ENCODE results near the gene NIPBL.
"Not testable (repeated sequence)": the region's sequence is repeated elsewhere in the genome, so short reads cannot be mapped to it uniquely, and the experiment has no call there.

NIPBL gene

DNA sequence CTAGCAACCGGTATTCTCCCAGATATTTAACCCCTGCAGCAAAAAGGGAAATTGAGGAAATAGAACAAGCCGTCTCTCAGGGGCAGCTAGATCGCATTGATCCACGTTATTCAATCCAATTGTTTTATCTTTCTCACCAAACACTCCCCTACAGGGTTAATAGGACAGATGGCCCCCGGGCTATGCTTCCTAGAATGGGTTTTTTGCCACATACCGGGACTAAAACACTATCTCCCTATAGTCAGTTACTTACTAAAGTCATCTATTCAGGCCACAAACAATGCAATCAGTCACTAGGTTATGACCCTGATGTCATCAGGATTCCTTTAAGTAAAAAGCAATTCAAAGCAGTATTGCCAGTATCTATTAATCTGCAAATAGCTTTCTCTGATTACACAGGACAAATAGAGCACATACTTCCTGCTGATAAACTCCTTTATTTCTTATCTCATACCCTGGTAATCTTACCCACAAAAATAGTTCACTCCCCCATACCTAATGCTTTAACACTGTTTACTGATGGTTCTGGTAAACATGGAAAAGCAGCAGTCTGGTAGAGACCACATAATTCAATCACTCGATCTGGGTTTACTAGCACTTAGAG lies 213.7 kb downstream of the NIPBL start:
- no peak for DNase-seq (ENCODE audit: low read depth, low spot score)

DNA sequence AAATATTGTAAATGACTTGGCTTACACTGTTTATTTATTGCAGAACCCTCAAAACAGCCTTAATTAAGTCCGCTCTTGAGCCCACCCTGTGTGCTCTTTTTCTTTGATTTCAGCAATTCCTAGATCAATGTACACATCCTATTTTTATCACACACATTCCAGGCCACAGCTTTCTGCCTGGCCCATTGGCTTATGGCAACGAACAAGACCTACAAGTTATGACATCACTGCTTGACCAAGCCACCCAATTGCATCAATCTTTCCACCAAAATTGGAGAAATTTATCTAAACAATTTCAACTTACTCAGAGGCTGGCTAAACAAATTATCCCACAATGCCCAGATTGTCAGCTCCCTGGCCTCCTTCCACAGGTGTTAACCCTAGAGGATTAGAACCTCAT lies 214.2 kb downstream of the NIPBL start:
- DNase-seq (ENCODE audit: low read depth, low spot score) = no peak

DNA sequence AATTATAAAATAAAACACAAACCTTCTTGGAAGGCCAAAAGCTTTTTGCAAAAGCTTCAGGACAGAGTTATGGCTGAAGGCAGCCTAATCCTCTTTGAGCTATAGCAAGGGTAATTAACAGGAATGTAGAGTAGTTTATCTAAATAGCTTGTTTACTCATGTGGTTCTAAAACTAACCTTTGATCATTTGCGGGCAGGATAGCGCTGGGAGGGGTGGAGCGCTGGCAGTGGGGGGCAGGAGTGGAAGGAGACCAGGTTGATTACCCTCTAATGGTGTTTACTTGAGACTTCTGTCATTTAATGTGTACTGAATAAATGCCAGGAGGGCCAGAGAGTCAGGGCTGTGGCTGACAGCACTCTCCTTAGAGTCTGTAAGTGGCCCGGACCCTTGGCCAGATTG lies 217.2 kb downstream of the NIPBL start:
- DNase-seq (ENCODE audit: low read depth, low spot score) = not testable (repeated sequence)

DNA sequence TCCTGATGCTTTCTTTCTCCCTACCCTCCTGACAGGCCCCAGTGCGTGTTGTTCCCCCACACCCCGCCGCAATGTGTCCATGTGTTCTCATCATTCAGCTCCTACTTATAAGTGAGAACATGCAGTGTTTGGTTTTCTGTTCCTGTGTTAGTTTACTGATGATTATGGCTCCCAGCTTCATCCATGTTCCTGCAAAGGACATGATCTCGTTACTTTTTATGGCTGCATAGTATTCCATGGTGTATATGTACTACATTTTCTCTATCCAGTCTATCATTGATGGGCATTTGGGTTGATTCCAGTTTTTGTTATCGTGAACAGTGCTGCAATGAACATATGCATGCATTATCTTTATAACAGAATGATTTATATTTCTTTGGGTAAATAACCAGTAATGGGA lies 222.7 kb downstream of the NIPBL start:
- not testable (repeated sequence) for DNase-seq (ENCODE audit: low read depth, low spot score)

DNA sequence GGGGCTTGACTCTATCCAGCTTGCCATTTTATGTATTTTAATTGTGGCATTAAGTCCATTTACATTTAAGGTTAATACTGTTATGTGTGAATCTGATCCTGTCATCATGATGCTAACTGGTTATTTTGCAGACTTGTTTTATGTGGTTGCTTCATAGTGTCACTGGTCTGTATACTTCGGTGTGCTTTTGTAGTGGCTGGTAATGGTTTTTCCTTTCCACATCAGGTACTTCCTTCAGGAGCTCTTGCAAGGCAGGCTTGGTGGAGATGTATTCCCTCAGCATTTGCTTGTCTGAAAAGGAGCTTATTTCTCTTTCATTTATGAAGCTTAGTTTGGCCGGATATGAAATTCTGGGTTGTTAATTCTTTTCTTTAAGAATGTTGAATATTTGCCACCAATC lies 226.7 kb downstream of the NIPBL start:
- DNase-seq (ENCODE audit: low read depth, low spot score) = no peak

DNA sequence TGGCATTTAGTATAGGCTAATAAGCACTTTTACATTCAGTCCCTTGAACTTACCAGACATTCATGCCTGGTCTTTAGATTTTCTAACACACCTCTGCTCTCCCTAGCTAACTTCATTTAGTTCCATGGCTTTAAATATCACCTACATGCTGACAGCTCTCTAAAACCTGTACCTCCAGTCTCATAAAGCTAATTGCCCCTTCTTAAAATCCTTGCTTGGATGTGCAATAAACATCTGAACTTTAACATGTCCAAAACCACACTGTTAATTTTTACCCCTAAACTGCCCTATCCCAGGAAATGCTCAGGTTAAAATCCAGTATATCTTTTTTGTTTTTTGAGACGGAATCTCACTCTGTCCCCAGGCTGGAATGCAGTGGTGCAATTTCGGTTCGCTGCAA lies 232.8 kb downstream of the NIPBL start:
- DNase-seq (ENCODE audit: low read depth, low spot score) = no peak

DNA sequence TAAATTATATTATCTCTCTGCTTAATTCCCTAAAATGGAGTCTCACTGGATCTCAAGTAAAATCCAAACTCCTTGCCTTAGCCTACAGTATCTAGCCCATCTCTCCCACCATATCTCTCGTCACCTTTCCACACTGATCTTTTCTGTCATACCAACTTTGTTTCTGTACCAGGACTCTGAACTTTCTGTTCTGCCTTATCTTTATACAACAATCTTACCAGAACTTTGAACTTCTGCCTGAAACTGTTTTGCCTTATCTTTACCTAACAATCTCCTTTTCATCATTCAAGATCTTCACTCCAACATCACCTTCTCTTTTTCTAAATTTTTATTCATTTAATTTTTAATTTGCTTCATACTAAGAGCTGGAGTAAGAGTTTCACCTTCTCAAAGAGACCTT lies 233.6 kb downstream of the NIPBL start:
- no peak for DNase-seq (ENCODE audit: low read depth, low spot score)

DNA sequence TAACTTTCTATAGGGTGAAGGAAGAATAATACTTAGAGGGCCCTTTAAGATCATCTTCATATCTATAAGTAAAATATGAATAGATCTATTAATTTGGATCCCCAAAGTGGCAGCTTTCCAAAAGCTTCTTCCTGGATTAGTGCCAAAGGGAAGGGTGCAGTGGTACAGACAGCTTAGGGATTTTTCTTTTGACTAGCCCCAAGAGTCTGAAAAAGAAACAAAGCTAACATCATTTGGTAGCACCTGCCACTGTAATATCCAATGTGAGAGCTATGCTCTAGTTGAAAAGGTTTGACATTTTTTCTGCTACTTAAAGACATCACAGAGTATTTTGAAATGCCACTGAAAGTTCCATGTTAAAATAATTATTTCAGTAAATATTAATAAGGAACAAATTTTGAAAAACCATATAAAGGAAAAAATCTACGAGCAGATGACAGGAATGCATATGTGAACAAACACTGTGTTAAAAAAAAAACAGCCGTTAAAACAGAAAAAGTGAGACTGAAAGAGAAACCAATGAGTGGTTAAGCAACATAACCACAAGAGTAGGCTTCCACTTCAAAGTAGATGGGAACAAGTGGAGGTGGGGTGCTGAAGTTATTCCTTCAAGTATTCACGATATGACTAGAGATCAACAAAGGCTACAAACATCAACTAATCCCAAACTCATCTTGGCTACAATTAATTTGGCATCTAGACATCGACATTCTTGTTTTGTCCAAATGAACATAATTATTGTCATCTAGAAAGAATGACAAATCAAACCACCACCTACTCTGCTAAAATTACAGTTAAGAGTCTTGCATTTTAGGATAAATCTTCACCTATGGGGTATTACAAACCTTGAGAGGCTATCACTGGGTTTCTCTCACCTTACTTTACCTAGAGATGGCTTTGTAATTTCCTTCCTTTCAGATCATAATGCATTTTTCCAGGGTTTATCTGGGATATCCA lies 235.1 kb downstream of the NIPBL start:
- DNase-seq (ENCODE audit: low read depth, low spot score) = no peak

DNA sequence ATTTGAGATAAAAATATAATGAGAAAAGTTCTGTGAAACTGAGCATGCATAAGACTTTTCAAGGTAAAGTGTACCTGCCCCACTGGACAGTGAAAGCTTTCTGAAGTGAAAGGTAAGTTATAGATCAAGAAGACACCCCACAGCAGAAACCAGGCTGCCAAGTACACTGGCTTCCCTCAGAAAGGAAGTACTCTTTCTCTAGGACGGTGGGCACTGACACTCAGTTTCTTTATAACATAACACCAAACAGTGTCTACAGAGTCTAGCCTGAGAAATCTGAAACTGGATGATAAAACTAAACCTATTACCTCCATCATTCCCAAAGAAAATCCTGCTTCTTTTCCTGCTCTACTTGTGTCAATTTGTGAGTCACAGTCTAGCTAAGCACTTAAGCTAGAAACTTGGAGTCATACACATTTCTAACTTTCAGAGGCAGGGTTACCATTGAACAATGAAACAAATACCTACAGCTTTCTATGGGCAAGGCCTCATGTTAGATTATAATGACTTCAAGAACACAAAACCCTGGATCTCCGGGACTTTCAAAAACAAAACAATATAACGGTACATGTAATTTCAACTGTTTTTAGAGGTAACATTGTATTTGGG lies 235.9 kb downstream of the NIPBL start:
- DNase-seq (ENCODE audit: low read depth, low spot score) = no peak

Data from brain pericyte (primary cell).